Fibroblast of pulmonary artery (primary cell): ENCODE results near the gene SYNE4.

ENCODE experiments used
- DNase-seq: peaks from one replicate; pipeline ENCODE4 v3.0.0-alpha.2; 2010; ENCODE audit warnings: low read depth
- H3K4me3 ChIP-seq: replicated peaks from 2 replicates; pipeline ENCODE4 v1.5.1; 2011; ENCODE audit warnings: low read depth, mild to moderate bottlenecking, control low read depth, low read length, moderate library complexity
- TF ChIP-seq, protein P1 (sequence below): IDR thresholded peaks from 2 replicates; pipeline ENCODE4 v1.5.1; 2011; ENCODE audit warnings: mild to moderate bottlenecking, control low read depth, low read length, inconsistent platforms; ENCODE audit errors: missing control alignments

SYNE4 gene

DNA sequence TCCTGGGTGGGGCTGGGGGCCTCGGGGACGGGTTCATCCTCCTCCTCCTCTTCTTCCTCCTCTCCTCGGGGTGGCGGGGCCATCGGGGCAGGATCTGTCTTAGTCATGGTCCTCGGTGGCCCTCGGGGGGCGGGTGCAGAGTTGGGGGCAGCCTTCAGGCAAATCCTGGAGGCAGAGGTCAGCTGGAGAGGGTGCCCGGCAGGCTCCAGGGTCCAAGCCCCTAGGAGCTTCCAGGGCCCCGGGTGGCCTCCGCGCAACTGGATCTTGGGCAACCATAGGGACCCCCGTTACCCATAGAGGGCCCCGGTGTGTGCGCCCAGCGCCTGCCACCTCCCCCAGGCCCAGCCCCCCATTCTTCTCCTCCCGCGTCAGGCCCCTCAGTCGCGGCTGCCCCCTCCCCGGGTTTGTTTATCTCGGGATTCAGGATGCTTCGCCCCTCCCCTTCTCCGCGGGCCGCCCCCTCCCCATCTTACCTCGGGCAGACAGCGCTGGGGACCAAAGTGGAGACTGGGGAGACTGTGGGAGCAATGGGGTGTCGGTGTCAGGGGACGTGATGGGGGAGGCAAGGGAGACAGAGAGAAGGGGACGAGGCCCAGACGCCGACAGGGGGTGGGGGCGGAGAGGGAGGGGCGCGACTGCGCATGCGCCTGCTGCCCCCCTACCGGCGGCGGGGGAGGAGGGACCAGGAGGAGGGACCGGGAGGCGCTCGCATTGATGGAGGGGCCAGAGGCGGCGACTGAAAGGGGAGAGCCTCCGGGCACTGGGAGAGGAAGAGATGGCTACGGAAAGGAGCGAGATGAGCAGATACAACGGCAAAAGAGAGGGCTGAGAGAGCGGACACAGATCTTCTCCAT, 23.9 kb upstream of the SYNE4 start, which contains the start of gene CLIP3:
Gene CLIP3, minus strand, starts transcription at position 623 of the 854 bp plus-strand sequence. Its CDS starts 516 bp downstream, at position 107.
- peak within 1 kb of the TSS; percentile 87 for H3K4me3 ChIP-seq
- peak; percentile 74 for DNase-seq
- TF ChIP-seq, protein P1, sequence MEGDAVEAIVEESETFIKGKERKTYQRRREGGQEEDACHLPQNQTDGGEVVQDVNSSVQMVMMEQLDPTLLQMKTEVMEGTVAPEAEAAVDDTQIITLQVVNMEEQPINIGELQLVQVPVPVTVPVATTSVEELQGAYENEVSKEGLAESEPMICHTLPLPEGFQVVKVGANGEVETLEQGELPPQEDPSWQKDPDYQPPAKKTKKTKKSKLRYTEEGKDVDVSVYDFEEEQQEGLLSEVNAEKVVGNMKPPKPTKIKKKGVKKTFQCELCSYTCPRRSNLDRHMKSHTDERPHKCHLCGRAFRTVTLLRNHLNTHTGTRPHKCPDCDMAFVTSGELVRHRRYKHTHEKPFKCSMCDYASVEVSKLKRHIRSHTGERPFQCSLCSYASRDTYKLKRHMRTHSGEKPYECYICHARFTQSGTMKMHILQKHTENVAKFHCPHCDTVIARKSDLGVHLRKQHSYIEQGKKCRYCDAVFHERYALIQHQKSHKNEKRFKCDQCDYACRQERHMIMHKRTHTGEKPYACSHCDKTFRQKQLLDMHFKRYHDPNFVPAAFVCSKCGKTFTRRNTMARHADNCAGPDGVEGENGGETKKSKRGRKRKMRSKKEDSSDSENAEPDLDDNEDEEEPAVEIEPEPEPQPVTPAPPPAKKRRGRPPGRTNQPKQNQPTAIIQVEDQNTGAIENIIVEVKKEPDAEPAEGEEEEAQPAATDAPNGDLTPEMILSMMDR, result no peak

DNA sequence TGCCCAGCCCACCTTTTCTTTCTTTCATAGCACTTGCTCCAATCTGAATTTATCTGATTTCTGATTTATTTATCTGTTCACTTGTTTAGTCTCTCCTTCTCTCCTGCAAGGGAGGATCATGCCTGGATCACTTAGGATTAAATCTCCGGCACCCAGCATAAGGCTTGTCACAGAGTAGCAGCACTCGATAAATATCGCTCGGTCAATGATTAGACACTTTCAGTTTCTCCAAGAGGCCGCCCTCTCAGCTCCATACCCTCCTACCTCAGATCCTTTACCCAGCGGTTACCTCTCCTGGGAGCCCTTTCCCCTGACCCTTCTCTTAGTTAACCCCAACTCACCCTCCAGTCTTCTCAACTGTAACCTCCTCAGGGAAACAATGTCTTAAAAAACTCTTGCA, 22.7 kb upstream of the SYNE4 start:
- DNase-seq, result no peak
- TF ChIP-seq, protein P1, result no peak
- peak overlapping the region; percentile 7 for H3K4me3 ChIP-seq

DNA sequence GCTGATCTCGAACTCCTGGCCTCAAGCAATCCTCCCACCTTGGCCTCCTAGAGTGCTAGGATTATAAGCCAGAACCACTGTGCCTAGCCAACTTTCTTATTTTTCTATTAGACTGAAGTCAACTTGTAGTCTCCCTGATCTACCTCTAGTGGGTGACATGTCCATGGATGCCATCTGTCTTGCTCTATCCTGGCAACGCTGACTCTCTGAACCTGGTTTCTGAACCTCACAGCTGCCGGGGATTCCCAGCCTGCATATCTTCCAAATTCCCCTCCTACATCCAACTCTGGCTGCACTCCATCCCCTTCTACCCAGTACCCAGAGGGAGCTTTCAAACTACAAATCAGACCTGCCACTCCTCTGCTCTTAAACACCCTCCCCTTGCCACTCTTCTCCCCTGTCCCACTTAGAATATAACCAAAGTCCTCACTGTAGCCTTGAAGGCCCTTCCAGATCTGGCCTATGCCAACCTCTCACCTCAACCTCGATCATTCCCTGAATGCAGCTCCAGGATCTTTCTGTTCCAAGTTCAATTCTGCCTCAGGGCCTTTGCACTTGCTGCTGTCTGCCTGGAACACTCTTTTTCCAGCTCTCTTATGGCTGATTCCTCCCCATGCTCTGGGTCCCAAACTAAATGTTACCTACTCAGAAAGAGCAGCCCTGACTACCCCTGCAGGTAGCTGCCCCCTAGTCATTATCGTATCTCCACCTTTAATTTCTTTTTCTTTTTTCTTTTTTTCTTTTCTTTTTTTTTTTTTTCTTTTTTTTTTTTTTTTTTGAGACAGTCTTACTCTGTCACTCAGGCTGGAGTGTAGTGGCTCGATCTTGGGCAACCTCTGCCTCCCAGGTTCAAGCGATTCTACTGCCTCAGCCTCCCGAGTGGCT, 21.9 kb upstream of the SYNE4 start:
- H3K4me3 ChIP-seq, result no peak overlapping the region
- TF ChIP-seq, protein P1, result peak; percentile 25
- peak; percentile 48 for DNase-seq

DNA sequence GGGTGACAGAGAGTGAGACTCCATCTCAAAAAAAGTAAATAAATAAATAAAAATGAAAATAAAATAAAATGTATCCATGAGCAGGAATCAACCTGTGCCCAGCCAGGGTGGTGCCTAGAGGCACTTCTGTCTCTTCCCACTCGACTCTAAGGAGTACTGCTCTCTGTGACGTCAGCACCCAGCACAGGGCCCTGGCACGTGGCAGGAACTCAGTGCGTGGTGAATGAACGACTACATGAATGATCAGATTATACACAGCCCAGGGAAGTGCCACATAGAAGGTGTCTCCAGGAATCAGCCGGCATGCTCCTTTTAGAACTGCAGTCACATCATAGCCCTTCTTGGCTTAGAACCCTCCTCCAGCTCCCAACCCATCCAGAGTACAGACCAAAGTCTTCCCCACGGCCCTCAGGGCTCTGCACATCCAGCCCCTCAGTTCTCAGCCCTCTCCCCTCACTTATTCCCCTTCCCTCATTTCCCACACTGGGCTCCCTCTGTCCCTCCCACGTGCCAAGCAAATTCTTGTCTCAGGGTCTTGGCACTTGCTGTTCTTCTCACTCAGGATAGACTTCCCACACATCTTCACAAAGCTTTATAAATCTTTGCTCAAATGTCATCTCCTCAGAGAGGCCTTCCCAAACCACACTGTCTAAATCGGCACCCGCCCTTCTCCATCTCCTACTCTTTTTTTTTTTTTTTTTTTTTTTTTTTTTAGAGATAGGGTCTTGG, 19.9 kb upstream of the SYNE4 start:
- TF ChIP-seq, protein P1, result no peak
- H3K4me3 ChIP-seq, result no peak overlapping the region
- no peak for DNase-seq

DNA sequence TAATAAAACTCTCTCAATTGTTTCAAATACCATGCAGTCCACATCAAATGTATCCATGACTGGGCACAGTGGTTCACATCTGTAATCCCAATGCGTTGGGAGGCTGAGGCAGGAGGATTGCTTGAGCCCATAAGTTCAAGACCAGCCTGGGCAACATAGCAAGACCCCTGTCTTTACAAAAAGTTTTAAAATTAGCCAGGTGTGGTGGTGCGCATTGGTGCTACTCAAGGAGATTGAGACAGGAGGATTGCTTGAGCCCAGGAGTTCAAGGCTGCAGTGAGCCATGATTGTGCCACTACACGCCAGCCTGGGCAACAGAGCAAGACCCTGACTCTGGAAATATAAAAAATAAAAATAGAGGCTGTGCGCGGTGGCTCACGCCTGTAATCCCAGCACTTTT, 19.1 kb upstream of the SYNE4 start:
- no peak overlapping the region for H3K4me3 ChIP-seq
- no peak for DNase-seq
- TF ChIP-seq, protein P1, result no peak

DNA sequence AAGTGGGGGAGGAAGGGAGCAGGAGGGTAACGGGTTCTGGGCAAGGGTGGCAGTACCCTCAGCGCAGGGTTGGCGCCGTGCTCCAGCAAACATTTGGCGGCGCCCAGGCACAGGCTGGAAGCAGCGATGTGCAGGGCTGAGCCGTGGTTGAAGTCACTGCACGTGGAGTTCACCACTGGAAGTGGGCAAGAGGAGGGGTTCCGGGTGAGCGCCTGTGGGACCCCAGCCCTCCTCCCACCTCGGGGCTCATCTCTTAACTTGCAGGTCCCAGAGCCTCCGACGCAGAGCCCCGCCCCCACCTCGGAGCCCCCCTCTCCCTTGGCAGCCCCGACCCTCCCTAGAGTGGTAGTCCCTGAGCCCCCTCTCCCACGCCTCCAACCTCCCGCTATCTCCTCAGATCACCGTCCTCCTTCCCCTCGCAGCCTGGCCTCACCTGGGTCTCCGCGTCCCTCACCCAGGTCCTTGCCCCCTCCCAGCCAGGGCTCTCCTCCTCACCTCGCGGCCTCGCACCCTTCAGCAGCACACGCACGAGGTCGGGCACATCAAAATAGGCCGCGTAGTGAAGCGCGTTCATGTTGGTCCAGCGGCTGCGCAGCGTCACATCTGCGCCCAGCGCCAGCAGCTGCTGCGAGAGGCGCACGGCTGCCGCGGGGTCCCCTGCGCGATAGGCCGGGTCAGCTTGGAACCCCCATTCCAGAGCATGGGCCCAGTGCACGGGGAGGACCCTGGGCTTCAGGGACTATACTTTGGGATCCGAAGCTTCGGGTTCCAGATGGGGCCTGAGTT, 17.7 kb upstream of the SYNE4 start:
- no peak overlapping the region for H3K4me3 ChIP-seq
- TF ChIP-seq, protein P1, result no peak
- no peak for DNase-seq
